Pancreas (tissue), 10 donors: ENCODE results near the gene DMP1. TPM values are rescaled to one million over a fixed set of nuclear protein-coding genes. Genes with fewer than 3 reads are reported as not detected.

Experiments
- ATAC-seq, 4 donors: fragments of 200-7000 bp; cut with Tn5 transposase; one replicate each; pipeline versions ENCODE4 v1.8.0 to v1.9.1; 2020; ENCODE audit warnings: mild to moderate bottlenecking in 4 of 4, moderate library complexity in 4 of 4
- DNase-seq, 6 donors: peaks; one replicate each; pipeline ENCODE4 v3.0.0-alpha.2; 2020
- FAIRE-seq: peaks from 2 replicates; lab custom pipeline; 2012; peaks lifted over from hg19 to GRCh38; lab: Jason Lieb, UNC
- H3K27ac ChIP-seq, 4 donors: fragments of 200-600 bp; sonication (generic); 1 replicate in 3 of 4; 2 replicates in 1 of 4; pipeline versions ENCODE4 v1.5.0 to v1.8.0; 2020
- H3K27me3 ChIP-seq, 4 donors: fragments of 200-600 bp; one replicate each; pipeline ENCODE4 v1.8.0; 2021
- H3K36me3 ChIP-seq, 3 donors: fragments of 200-600 bp; sonication (generic) in 1 of 3; one replicate each; pipeline versions ENCODE4 v1.5.0 to v1.8.0; 2020 to 2021
- H3K4me1 ChIP-seq, 3 donors: fragments of 200-600 bp; one replicate each; pipeline ENCODE4 v1.8.0; 2021
- H3K4me3 ChIP-seq, 4 donors: fragments of 200-600 bp; sonication (generic) in 2 of 4; one replicate each; pipeline versions ENCODE4 v1.5.0 to v1.8.0; 2020 to 2021
- H3K9me3 ChIP-seq, 4 donors: fragments of 200-600 bp; one replicate each; pipeline ENCODE4 v1.8.0; 2021
- WGBS, 2 donors: extraction: QIAGEN DNeasy Blood & Tissue Kit; methylation state at CpG; one replicate each; pipeline ENCODE4 v1.1.7; 2013; 5-methylcytosine and 5-hydroxymethylcytosine counted together
- intact Hi-C, 3 donors: fragments of 100-400 bp; cut with DNase I; formaldehyde crosslinking; loops; one replicate each; pipeline versions ENCODE4 v1.11.1 to v1.14.2; 2022
- polyA plus RNA-seq, 2 donors: library from polyadenylated mRNA; stranded (reverse); fragments of 200-250 nt; gene quantifications; one replicate each; pipeline ENCODE4 v1.2.3, GENCODE V29; 2013
- total RNA-seq, 6 donors: library from RNA; stranded (reverse); fragmentation: NEBNext Ultra II Directional in 4 of 6; extraction: Animal tissue kit (Norgen Biotek cat#: 25700) in 4 of 6; gene quantifications; one replicate each; pipeline versions ENCODE4 v1.2.1 to v1.2.4, GENCODE V29; 2021 to 2023
- TF ChIP-seq, protein P1 (sequence below), 4 donors: fragments of 200-600 bp; sonication (generic) in 3 of 4; IDR thresholded peaks; one replicate each; pipeline versions ENCODE4 v1.5.0 to v1.8.0; 2021; ENCODE audit warnings: antibody characterized with exemption in 4 of 4
- donor health status: healthy with polysubstance abuse.
- donor health status: DM: no; HTN: no; CAD: no; lungs with moderate emphysema.
- donor health status: DM: no; HTN: no; CAD: no.
- donor health status: control.
- donor health status: control.
- donor health status: Bipolar disorder and iron deficiency.
- donor health status: DM: yes; HTN: yes; CAD: no.
- donor health status: DM: no; HTN: no; CAD: no.
- donor health status: DM: no; HTN: no; CAD: no.
- donor health status: DM: yes; HTN: yes; CAD: no.

DMP1 gene
- total and polyA plus RNA-seq, 8 donors: 0.02 TPM; not detected in 7

DNA sequence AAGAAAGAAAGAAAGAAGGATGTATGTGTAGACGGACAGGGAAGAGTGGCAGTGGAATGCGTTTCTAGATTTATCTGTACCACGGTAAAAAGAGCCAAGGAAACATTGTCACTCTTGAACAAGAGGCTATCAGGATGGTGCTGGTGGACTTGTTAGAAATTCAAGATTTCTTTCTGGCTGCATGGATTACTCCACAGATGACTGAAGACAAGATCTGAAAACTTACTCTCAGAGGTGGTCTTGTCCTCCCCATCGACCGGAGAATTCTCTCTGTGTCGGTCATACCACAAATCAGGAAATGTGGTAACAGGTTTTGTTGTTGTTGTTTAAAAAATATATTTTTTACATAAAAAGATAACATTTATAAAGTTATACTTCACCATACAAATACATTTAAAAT, 30.0 kb upstream of the DMP1 start:
- peaks cover 0 to 4% (median 0%) of the 10 kb centered on the region in 4 donors for H3K27me3 ChIP-seq
- H3K4me1 ChIP-seq: no peaks in the 10 kb centered on the region
- no peak overlapping the region for H3K27ac ChIP-seq
- DNase-seq: no peak
- H3K36me3 ChIP-seq: no peaks in the 10 kb centered on the region
- no peak for FAIRE-seq
- TF ChIP-seq, protein P1, sequence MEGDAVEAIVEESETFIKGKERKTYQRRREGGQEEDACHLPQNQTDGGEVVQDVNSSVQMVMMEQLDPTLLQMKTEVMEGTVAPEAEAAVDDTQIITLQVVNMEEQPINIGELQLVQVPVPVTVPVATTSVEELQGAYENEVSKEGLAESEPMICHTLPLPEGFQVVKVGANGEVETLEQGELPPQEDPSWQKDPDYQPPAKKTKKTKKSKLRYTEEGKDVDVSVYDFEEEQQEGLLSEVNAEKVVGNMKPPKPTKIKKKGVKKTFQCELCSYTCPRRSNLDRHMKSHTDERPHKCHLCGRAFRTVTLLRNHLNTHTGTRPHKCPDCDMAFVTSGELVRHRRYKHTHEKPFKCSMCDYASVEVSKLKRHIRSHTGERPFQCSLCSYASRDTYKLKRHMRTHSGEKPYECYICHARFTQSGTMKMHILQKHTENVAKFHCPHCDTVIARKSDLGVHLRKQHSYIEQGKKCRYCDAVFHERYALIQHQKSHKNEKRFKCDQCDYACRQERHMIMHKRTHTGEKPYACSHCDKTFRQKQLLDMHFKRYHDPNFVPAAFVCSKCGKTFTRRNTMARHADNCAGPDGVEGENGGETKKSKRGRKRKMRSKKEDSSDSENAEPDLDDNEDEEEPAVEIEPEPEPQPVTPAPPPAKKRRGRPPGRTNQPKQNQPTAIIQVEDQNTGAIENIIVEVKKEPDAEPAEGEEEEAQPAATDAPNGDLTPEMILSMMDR (IDR thresholded peaks at IDR 0.05): no peak
- 74 to 82% methylated on average over 6 of the region's 6 CpGs for WGBS, 2 donors
- no peaks in the 10 kb centered on the region for H3K9me3 ChIP-seq
- no peak for ATAC-seq
- no peak overlapping the region for H3K4me3 ChIP-seq
- intact Hi-C loops: no loop called here

DNA sequence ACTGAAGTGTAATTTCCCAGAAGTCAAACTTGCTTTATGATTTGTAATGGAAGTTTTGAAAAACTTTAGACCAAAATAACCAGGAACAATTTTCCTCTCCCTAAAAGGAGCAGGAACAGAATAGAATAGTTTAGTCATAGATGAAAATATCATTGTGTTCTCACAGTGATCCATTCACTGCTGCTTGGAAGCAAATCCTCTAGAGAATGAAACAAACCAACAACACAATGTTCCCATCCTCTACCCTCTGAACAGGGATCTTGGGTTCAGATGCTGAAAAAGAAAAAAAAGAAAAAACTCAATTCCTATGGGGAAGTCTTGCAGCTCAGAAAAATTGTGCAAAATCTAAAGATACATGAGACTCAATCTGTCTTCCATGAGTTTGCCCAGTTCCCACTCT, 29.6 kb upstream of the DMP1 start:
- no peak for FAIRE-seq
- H3K27ac ChIP-seq: no peak overlapping the region
- intact Hi-C loops: no loop called here

DNA sequence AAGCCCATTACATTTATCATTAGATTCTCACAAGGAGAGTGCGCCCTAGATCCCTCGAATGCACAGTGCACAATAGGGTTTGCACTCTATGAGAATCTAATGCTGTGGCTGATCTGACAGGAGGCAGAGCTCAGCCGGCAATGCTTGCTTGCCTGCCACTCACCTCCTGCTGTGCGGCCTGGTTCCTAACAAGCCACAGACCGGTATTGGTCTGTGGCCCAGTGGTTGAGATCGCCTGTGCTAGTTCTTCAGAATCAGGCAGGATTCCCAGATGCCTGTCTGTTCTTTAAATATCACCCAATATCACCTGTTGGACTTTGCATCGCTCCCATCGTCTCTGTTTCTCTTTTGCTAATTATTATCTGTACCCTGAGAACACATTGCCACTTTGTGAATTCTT, 27.8 kb upstream of the DMP1 start:
- Histone ChIP-seq H3K4me3 (no peak overlapping the region), H3K9me3 (no peaks in the 10 kb centered on the region), H3K4me1 (no peaks in the 10 kb centered on the region), H3K27ac (no peak overlapping the region), H3K27me3 (peaks cover 0 to 4% (median 0%) of the 10 kb centered on the region in 4 donors), H3K36me3 (no peaks in the 10 kb centered on the region)
- TF ChIP-seq, protein P1 (IDR thresholded peaks at IDR 0.05): no peak
- intact Hi-C loops: no loop called here
- 73 to 79% methylated on average over 8 of the region's 8 CpGs for WGBS, 2 donors
- FAIRE-seq (no peak), DNase-seq (no peak), ATAC-seq (no peak)

More for the DNA sequence above, 29.6 kb upstream of the DMP1 start:
- Histone ChIP-seq H3K36me3 (no peaks in the 10 kb centered on the region), H3K4me1 (no peaks in the 10 kb centered on the region), H3K27me3 (peaks cover 0 to 4% (median 0%) of the 10 kb centered on the region in 4 donors), H3K9me3 (no peaks in the 10 kb centered on the region), H3K4me3 (no peak overlapping the region)
- ATAC-seq: peak in 1 of 4 donors; percentile 45
- TF ChIP-seq, protein P1 (IDR thresholded peaks at IDR 0.05): no peak
- DNase-seq: no peak

DNA sequence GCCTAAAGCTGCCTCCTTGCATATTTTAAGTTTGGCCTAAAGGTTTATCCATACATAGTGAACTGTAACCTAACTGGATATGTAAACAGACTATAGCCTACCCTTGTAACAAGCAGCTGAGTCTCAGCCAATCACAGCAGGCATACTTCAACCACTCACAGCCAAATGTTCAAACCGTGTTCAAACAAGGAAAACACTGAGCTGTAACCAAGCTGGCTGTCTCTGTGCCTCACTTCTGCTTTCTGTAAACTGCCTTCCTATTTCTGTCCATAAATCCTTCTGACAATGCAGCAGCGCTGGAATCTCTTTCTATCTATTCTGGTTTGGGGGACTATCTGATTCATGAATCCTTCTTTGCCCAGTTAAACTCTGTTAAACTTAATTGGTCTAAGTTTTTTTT, 25.4 kb upstream of the DMP1 start:
- TF ChIP-seq, protein P1 (IDR thresholded peaks at IDR 0.05): no peak
- intact Hi-C loops: no loop called here
- no peaks in the 10 kb centered on the region for H3K9me3 ChIP-seq
- no peak overlapping the region for H3K27ac ChIP-seq
- no peaks in the 10 kb centered on the region for H3K4me1 ChIP-seq
- peaks cover 0 to 3% (median 0%) of the 10 kb centered on the region in 4 donors for H3K27me3 ChIP-seq
- FAIRE-seq: no peak
- no peaks in the 10 kb centered on the region for H3K36me3 ChIP-seq
- ATAC-seq: no peak
- H3K4me3 ChIP-seq: no peak overlapping the region
- no peak for DNase-seq
- 75 to 79% methylated on average over 2 of the region's 2 CpGs for WGBS, 2 donors

DNA sequence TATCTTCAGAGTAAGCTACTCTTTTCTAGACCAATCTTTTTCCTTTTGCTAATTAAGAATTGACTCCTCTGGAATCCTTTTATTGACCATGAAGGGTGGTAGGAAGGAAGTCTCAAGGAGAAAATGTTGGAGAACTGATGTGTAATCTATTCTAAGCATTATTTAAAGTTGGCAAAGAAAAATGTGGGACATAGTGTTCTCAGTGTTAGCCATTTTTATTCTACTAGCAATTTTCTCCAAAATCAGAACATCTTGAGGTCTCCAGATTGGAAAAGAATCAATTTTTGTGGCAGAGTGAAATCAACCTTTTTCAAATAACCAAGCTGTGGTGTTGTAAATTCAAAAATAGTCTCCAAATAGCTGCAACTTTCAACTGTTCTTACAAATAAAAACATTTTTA, 18.4 kb upstream of the DMP1 start:
- H3K4me3 ChIP-seq: no peak overlapping the region
- no peaks in the 10 kb centered on the region for H3K4me1 ChIP-seq
- H3K36me3 ChIP-seq: no peaks in the 10 kb centered on the region
- ATAC-seq (no peak), DNase-seq (no peak), FAIRE-seq (no peak)
- no peak overlapping the region for H3K27ac ChIP-seq
- H3K9me3 ChIP-seq: no peaks in the 10 kb centered on the region
- H3K27me3 ChIP-seq: no peaks in the 10 kb centered on the region
- intact Hi-C loops: no loop called here
- TF ChIP-seq, protein P1 (IDR thresholded peaks at IDR 0.05): no peak
